Ascending aorta (tissue), 2 donors: ENCODE data around the gene TSC22D3. TPM values are rescaled to one million over a fixed set of nuclear protein-coding genes. Genes with fewer than 3 reads are reported as not detected.

ENCODE experiments used
- DNase-seq, 2 donors: peaks; one replicate each; pipeline ENCODE4 v3.0.0-alpha.2; 2019; ENCODE audit warnings: low spot score in 2 of 2
- H3K27ac ChIP-seq, 2 donors: fragments of 200-600 bp; sonication (generic); one replicate each; pipeline ENCODE4 v1.5.1; 2016 to 2017; ENCODE audit warnings: mild to moderate bottlenecking in 1 of 2
- H3K27me3 ChIP-seq: fragments of 200-600 bp; sonication (generic); one replicate; pipeline ENCODE4 v1.5.1; 2017
- H3K36me3 ChIP-seq, 2 donors: fragments of 200-600 bp; sonication (generic); one replicate each; pipeline ENCODE4 v1.5.1; 2016
- H3K4me1 ChIP-seq, 2 donors: fragments of 200-600 bp; sonication (generic); one replicate each; pipeline ENCODE4 v1.5.1; 2016 to 2017; ENCODE audit warnings: mild to moderate bottlenecking in 1 of 2
- H3K4me3 ChIP-seq, 2 donors: fragments of 200-600 bp; sonication (generic); one replicate each; pipeline ENCODE4 v1.5.1; 2016 to 2017; ENCODE audit warnings: mild to moderate bottlenecking in 1 of 2
- H3K9me3 ChIP-seq, 2 donors: fragments of 200-600 bp; sonication (generic); one replicate each; pipeline ENCODE4 v1.5.1; 2016
- CTCF ChIP-seq, 3 experiments: fragments of 200-600 bp in 2 of 3; fragments of 450-650 bp in 1 of 3; sonication (generic) in 2 of 3; IDR thresholded peaks; one replicate each; pipeline ENCODE4 v1.5.1; 2016 to 2019; ENCODE audit warnings: antibody characterized with exemption in 3 of 3, mild to moderate bottlenecking in 1 of 3, moderate library complexity in 1 of 3
- intact Hi-C: fragments of 100-400 bp; cut with DNase I; formaldehyde crosslinking; loops from one replicate; pipeline ENCODE4 v1.15.1; 2023
- total RNA-seq: library from RNA; depleted of rRNA; stranded (reverse); fragments of >200 nt; gene quantifications from one replicate; pipeline ENCODE4 v1.1.0, GENCODE V29; 2016

TSC22D3 gene
- total RNA-seq, 1 donor from 2014 or later, result 630 TPM

- intact Hi-C loops, result no loop called here
- H3K9me3 ChIP-seq, result peaks cover 5 to 22% of the 10 kb centered on the region in 2 donors
- no peaks in the 10 kb centered on the region for H3K4me1 ChIP-seq
- H3K27me3 ChIP-seq, result no peaks in the 10 kb centered on the region
- H3K4me3 ChIP-seq, result no peak overlapping the region
- TF ChIP-seq CTCF (IDR thresholded peaks at IDR 0.05), result no peak
- no peaks in the 10 kb centered on the region for H3K36me3 ChIP-seq
- H3K27ac ChIP-seq, result no peak overlapping the region
- no peak for DNase-seq
Observed at GRCh38 chrX:107804427-107804826, 28.8 kb upstream of the TSC22D3 start.

GRCh38 chrX:107787827-107788226, 12.2 kb upstream of the TSC22D3 start:
- Histone ChIP-seq H3K36me3 (no peaks in the 10 kb centered on the region), H3K9me3 (no peaks in the 10 kb centered on the region), H3K4me1 (peaks cover 0 to 10% of the 10 kb centered on the region in 2 donors), H3K27me3 (no peaks in the 10 kb centered on the region), H3K27ac (peak overlapping the region; percentile 50 to 52), H3K4me3 (no peak overlapping the region)
- TF ChIP-seq CTCF (IDR thresholded peaks at IDR 0.05), result no peak
- no peak for DNase-seq
- intact Hi-C loops, result no loop called here

- intact Hi-C loops, result no loop called here
- TF ChIP-seq CTCF (IDR thresholded peaks at IDR 0.05), result no peak
Observed at GRCh38 chrX:107780525-107780924, 4.9 kb upstream of the TSC22D3 start.

GRCh38 chrX:107777536-107777832, 1.9 kb upstream of the TSC22D3 start, which contains the start of gene NCBP2L:
Gene NCBP2L, plus strand, starts transcription at chrX:107777733. Its CDS starts 16,488 bp downstream, at chrX:107794221.
- Histone ChIP-seq H3K4me1 (no peaks in the 10 kb centered on the region), H3K27me3 (no peaks in the 10 kb centered on the region), H3K27ac (peak within 1 kb of the TSS; percentile 82 to 88), H3K36me3 (no peaks in the 10 kb centered on the region), H3K9me3 (no peaks in the 10 kb centered on the region), H3K4me3 (peak within 1 kb of the TSS; percentile 44 to 81)
- intact Hi-C loops, result loop anchor here (1.0 to 5.0 kb wide), 5 partner anchors 45 to 118 kb away; partner anchors contain the start of gene MID2
- TF ChIP-seq CTCF (IDR thresholded peaks at IDR 0.05), result no peak
- DNase-seq, result no peak

More at GRCh38 chrX:107780525-107780924, 4.9 kb upstream of the TSC22D3 start:
- H3K27me3 ChIP-seq, result no peaks in the 10 kb centered on the region
- H3K27ac ChIP-seq, result no peak overlapping the region
- DNase-seq, result no peak
- no peaks in the 10 kb centered on the region for H3K4me1 ChIP-seq
- H3K4me3 ChIP-seq, result no peak overlapping the region
- H3K9me3 ChIP-seq, result no peaks in the 10 kb centered on the region
- H3K36me3 ChIP-seq, result no peaks in the 10 kb centered on the region

- no peaks in the 10 kb centered on the region for H3K9me3 ChIP-seq
- no peaks in the 10 kb centered on the region for H3K4me1 ChIP-seq
- no peaks in the 10 kb centered on the region for H3K36me3 ChIP-seq
- H3K27ac ChIP-seq, result peak overlapping the region; percentile 82 to 88
- H3K4me3 ChIP-seq, result peak overlapping the region; percentile 44 to 81
- no peaks in the 10 kb centered on the region for H3K27me3 ChIP-seq
- DNase-seq, result peak; percentile 38 to 95
- intact Hi-C loops, result loop anchor here (1.0 to 5.0 kb wide), 5 partner anchors 44 to 118 kb away; partner anchors contain the start of gene MID2
- peak; percentile 75 to 78 (median 76) for TF ChIP-seq CTCF (IDR thresholded peaks at IDR 0.05)
Observed at GRCh38 chrX:107776649-107777535, 1.3 kb upstream of the TSC22D3 start.
